Stromal cell of bone marrow (primary cell): Measurements from ENCODE around the gene ATXN7L1.

Experiments used
- DNase-seq: peaks from one replicate; pipeline ENCODE4 v3.0.0-alpha.2; 2012; ENCODE audit warnings: low read depth

Gene ATXN7L1

DNA sequence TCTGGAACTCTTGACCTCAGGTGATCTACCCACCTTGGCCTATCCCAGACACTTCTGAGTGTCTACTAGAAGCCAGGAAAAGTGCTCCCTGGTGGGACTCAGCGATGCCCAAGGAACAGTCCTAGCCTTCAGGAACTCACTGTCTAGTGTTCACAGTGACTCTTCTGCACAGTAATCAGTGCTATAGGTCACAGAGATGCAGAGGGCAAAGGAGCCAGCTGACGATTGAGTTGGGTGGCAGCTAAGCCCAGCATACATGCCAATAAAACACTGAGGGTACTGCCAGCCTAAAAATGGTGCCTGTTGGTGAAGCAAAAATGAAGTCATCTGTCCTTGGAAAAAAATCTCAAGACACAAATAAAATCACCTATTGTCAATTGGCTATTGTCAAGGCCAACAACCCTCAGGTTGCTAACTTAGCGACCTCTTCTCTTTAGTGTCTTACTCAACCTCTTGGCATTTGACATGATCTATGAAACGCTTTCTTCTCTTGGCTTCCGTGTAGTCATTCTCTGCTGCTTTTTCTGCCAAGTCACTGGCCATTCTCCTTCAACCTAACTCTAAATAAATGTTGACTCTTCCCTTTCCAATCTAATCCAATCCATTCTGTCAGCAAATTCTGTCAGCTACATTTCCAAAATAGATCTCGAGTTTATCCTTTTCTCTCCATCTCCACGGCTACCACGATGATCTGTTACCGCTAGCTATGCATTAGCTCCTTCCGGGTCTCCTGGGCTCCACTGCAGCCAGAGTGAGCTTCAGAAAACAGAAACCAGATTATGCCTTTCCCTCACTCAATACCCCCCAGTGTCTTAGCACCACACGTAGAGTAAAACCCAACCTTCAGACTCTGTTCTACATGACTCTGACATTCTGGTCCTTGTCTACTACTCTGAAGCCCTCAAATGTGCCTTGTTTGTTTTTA lies 99.2 kb downstream of the ATXN7L1 start:
- peak; percentile 21 for DNase-seq

DNA sequence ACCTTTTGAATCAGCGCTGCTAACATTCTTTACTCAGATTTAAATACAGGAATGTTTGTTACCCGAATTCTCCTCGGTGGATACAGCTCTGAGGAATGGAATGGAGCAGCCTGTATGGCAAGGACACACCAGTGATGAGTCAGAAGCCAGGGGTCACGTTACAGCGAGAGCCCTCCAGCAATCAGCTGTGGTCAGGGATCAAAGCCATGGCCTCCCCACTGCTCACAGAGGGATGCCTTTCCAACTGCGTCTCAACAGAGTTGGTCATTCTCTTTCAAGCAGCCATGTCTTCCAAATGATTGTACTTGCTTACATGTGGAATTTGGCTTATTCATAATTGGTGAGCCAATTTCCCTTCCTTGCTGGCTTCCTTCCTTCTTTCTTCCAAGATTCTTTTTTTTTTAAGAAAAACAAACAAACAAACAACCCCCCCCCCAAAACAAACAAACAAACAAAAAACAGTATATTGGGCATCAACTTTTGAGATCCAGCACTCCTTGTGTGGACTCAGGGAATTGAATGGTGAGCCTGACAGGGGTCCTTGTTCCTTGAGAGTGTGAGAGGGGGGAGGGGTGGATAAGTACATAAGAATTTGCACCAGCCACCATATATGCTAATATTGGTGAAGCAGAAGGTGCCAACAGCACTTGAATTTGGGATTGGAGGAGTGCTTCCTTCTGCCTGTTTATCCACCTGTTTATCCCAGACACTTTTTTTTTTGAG lies 100.2 kb downstream of the ATXN7L1 start:
- DNase-seq = peak; percentile 99

DNA sequence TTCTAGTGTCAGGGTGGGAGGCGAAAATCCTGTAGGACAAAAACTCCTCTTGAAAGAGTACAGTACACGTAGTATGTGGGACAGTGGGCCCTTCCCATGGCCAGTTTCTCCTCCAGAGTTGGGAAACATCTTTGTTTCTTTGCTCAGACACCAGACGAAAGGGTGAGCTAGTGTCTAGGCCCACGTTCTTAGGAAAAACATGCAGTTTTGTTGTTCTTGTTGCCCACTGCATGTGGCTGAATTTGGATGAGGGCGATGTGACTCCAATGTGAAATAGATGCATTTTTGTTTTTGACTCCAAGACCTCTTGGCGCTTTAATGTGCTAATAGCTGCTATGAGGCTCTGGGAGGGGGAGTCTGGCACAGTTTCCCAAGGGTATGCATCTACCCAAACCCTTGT lies 100.8 kb downstream of the ATXN7L1 start:
- DNase-seq = no peak

DNA sequence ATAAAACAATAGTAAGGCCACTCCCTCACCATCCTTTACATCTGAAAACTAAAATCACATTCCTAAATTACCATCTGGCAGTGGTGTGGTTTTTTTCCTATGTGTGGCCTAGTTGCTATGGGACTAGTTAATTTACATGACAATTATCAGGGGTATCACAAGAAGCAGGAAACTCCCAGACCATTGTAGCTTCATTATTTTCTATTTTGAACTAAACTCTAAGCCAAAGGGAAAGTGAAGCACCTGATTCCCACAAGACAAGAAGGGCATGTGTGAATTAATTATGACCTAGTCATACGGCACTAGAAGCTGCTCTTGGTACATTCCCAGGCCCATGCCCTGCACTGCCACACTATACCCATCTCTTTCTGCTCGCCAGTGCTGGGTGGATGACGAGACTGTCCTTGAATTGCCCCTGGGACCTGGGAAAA lies 103.4 kb downstream of the ATXN7L1 start:
- DNase-seq = no peak

DNA sequence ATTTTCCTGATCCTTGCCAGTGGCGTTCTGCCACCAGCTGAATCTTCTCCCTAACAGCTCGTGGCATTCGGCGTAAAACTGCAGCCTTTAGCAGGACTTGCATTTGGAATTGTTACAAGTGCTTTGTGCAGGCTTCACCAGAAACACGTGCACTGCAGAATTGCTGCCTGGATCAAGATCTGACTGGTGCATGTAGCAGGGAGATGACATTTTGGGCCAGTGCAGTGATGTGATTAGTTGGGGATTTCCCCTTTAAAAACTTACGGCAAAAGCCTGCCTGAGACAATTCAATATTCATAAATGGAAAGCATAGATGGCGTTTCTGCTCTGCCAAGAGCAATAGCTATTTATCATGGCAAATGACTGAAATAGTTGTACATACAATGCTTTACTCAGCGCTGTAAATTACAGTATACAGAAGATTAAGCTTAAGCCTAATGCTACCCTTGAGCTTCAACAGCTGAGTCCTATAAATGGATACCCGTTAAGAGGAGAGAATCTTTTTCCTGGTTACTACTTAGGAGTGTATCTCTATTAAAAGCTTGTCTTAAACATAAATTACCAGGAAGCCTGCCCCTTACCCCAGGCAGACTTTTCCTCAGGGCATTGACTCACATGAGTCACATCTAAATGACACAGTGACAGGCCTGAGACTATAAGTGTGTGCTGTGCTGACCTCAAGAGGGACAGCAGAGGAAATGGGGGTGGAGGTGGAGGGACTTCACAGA lies 106.3 kb downstream of the ATXN7L1 start:
- no peak for DNase-seq

DNA sequence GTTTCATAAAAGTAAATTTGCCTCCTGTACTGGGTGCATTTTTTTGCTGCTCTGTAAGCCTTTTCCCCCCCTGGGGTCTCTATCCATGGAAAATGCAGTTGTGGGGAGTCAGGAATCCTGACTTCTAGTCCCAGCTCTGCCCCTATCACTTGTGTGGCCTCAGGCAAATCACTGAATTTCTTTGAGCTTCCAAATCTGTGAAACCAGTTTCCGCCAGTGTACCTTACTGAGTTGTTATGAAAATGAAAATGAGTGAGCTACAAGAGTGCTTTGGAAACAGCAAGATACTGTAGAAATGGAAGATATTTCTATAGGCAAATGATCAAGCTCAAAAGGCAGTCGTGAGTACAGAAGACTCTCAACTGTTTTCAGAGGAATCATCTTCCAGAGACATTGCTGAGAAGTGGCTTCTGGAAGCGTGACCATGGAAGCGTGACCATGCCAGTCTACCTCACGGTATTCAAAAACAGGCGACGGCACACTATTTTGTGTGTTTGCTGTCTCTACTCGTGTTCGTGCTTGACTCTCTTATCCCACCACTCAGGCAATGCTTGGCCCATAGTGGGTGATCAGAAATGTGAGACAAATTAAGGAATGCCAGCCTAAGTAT lies 107.4 kb downstream of the ATXN7L1 start:
- DNase-seq = no peak

DNA sequence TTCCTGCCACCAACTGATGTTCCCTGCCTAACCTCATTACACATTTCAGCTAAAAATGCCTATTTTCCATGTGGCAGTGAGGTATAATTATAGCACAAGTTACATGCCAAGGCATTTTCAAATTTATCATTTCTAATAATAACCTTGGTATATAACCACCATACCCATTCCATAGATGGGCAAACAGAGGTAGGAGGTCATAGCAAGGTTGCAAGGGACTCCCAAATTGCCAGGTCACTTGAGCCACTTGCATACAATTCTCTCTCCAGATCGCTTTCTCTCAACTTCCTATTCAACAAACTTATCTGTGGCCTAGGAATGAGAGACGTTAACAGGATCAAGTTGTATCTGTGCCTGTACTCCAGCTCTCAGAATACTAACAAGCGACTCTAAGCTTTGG lies 108.3 kb downstream of the ATXN7L1 start:
- DNase-seq = no peak

DNA sequence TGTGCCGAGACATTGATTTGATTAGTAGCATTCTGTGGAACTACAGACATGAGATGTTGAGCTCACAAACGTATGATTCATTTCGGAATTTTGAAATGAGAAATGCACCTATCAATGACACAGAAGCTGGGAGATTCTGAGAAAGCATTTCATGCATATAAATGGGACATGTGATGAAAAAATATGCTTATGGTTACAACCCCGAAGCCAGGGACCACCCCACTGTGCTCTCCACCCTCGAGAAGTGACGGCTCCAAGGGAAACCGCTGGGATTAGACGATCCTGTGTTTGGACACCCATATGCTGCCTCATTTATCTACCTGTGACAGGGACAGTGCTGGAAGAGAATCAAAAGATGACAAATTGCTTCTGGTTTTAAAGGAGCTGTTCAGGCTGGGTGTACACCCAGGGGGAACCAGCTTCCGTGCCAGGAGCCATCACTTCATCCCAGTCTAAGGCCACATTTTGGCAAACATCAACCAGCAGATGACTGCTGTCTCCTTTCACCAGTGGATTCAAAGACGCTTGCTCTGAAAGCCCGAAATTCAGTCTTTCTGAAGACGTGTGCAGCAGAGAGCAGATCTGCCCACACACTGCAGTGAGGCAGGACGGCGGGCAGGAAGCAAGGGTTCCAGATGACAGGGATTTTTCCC lies 109.9 kb downstream of the ATXN7L1 start:
- no peak for DNase-seq

DNA sequence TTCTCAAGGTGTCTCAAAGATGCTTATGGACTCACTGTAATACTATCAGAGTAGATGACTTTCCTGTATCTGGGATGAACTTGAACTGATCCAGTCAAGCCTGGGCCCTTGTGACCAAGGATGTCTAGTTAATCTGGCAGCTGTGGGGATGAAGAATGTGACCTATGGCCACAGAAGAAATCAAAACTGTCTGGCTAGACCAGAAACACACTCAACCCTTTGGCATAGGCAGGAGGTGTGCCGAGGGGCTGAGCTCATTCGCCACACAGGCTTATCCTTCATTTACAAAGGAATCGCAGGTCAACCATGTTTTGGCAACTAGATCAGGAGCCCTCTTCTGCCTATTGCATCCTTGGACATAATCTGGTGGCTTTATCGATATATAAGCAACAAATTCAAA lies 110.6 kb downstream of the ATXN7L1 start:
- no peak for DNase-seq

DNA sequence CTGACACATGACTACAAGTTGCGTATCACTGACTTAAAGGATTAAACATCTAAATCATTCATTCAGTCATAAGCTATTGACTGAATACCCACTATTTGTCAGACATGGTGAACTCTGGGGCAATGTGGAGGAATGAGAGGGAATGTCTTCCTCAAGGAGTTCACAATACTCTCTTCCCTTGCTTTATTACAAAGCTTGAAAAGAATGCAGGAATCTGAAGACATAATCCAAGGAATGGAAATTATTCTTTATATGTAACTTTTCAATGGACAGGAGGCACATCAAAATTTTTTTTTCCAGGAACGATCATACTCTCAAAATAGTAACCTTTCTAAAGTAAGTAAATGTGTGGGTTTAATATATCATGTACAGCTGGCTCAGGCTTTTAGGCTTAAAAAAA lies 111.9 kb downstream of the ATXN7L1 start:
- no peak for DNase-seq

DNA sequence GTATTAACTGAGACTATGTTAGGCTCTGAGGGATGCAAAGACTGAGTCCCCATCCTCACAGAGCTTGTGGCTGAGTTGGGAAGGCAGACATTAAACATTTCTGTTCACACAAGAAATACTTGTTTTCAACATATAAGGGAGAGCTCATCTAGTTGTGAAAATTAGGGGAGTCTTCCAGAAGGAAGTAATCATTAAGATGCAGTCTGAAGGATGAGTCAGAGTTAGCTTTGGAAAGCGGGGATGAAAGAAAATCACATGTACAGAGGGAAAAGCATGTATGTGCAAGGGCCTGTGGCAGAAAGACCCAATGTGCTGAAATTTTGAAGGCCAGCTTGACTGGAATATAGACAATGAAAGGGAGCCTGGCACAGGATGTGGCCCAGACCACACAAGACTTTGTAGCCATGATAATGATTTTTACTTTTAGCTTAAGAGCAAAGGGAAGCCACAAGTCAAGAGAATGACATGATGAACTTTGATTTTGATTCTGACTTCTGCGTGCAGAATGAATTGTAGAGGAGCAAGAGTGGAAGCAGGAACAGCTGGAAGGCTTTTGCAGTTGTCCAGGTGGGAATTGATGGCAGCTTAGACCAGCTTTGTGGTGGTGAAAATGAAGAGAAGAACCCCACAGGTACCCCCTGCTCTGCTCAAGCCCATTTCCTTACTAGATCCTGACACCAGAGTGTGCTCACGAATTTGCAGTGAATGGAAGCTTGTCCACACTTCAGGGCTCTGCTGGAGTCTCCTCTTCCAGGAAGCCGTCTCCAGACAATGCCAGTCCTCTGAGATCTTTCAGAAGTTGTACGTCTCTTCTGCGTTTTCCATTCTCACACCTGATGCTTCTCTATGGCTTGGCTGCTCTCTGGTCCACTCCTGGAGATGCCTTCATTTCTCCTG lies 115.6 kb downstream of the ATXN7L1 start:
- peak; percentile 33 for DNase-seq

DNA sequence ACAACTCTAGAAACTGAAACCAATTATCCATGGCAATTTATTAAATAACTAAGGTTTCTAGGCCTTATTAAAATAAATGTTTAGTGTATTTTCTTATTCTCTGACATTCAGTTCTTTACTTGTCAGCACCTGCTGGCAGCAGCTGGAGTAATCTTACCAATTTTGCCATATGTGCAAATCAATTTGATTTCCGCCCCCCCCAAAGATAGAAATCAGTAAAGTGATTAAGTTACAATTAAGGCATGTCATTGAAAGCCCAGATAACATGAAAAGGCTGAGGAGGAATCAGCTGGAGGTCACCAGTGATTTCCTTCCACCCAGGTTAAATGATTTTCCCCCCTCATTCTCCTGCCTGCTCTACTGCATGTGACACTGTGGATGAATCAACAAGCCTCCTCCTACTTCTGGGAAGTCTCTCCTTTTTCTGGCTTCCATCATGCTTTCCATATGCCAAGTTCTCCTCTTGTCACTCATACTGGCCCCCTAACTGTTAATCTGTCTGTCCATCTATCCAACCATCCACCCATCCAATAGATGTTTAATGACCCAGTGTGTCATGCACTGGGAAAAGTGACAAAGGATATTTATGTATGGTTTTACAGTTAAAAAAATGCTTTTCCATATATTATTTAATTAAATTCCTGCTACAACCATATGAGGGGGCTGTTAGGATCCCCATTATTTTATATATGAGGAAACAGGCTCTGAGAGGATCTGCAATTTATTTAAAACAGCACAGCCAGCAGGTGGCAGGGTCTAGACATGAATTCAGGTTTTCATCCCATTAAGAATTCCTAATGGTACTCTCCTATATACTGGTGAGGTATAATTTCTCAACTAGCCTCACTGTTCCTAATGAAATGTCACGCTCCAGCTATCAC lies 116.5 kb downstream of the ATXN7L1 start:
- DNase-seq = peak; percentile 42

DNA sequence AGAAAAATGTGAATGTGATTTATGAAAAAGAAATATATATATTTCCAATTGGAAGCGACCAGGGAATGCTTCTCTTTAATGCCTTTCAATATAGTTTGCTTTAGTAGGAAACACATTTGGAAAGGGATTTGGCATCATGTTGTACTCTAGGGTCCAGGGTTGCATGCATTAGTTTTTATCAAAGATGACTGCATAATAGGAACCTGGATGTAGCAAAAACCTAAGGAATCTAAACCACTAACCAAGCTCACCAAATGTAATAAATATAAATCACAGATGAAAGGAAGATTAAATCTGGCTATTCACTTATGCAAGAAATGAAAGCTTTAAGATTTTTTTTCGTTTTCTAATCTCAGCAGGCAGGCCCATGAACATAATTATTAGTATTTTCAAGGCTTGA lies 120.0 kb downstream of the ATXN7L1 start:
- no peak for DNase-seq

DNA sequence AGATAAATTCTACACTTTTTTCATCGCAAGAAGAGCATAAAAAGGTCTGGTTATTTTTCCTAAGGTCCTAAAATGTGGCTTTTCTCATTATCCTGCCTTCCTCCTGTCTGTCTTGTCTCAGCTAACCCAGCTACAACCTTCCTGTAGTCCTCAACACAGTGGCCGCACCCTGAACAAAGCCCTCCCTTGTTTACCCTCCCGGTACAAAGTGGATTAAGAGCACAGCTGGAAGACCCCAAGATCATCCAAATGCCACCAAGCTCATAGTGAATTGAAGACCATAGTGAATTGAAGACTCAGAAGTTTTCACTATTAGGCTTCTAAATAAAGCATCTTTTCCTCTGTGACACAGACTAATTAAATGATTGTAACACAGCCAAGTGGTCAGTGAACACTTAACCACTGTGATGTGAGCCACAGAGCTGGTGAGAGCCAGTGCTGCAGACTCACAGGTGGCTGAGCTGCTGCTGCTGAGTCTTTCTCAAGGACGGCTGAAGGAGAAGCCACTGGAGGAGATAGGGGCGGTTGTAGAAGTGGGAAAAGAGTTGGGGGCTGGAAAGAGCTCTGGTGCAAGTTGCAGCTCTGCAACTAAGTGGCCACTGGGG lies 123.6 kb downstream of the ATXN7L1 start:
- DNase-seq = no peak

DNA sequence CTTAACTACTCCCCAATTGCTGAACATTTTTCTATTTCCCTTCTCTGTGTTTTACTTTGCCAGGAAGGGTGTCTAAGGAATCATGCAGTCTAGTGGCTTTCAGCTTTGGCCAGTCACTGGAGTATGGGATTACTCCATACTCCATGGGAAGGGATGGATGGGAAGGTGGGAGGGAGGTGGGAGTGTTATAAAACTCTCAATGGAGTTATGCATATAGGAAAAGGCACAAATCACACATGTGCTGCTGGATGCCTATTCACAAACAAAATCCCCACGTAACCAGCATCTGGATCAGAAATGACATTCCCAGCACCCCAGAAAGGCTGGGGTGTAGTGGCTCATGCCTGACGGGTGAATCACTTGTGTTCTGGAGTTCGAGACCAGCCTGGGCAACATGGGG lies 125.3 kb downstream of the ATXN7L1 start:
- no peak for DNase-seq

DNA sequence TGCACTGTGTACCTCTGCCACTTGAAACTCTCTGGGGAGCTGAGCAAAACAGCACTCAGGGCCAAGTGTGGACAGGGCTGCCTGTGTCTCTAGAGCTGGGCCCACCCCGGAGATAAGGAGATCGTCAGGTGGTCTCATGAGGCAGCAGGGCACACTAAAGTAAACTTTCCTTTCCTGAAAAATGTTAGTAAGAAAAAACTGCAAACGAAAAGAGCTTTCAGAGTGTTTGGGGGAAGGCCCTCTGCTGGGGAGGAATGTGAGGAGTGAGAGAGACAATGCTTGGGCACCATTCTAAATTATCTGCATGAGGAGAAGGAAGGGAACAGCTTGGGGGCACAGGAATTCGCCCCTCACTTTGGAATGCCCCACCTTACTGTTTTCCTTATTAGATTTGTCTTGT lies 127.7 kb downstream of the ATXN7L1 start:
- no peak for DNase-seq

DNA sequence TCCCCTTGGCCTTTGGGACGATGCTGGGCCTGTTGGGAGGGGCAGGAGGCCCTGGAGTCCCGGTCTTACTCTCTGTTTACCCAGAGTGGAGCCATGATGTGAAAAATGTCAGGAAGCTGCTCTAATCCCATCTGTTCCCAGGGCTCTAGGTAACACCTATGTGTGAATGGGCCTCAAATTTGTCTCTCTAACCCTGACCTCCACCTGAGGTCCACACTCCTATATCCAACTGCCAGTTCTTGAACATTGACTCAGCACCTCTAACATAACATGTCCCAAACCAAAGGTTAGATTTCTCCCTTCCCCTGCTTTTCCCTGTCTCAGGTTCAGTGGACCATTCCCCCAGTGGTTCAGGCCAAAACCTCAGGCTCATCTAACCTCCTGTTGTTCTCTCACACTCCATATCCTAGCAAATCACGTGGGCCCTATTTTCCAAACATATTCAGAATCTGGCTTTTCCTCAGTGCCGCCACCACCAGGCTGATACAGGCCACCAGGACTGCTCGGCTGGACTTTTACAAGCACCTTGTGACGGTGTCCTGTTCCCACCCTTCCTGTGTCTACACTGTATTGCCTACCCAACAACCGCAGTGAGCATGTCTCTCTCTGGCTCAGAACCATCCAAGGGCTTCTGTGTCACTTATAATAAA lies 130.6 kb downstream of the ATXN7L1 start:
- no peak for DNase-seq

DNA sequence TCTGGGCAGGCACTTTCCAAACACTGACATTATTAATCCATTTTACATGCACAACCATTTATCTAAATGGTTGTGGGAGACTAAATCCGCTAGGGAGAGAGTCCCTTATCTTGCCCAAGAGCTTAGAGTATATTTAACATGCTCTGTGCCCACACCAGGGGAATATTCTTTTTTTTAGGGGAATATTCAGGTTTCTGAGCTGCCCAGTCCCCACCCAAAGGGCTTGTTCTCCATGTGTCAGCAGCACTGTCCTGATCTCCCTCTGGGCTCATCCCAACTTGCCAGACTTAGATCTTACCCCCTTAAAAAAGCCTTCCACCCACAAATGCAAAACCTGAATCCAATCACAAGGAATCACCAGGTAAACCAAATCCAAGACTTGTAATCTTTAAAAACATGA lies 132.1 kb downstream of the ATXN7L1 start:
- DNase-seq = no peak
